ENCODE results near the gene STARD9. TPM values are rescaled to one million over a fixed set of nuclear protein-coding genes. Genes with fewer than 3 reads are reported as not detected.
"Not testable (repeated sequence)": the region's sequence is repeated elsewhere in the genome, so short reads cannot be mapped to it uniquely, and the experiment has no call there.

STARD9 gene
- total and polyA plus RNA-seq, 9 of the 15 experiments (the other 6 are each of a cell fraction or from before 2014, with no cell fraction given) = 0.45 to 6.0 (median 3.6) TPM

DNA sequence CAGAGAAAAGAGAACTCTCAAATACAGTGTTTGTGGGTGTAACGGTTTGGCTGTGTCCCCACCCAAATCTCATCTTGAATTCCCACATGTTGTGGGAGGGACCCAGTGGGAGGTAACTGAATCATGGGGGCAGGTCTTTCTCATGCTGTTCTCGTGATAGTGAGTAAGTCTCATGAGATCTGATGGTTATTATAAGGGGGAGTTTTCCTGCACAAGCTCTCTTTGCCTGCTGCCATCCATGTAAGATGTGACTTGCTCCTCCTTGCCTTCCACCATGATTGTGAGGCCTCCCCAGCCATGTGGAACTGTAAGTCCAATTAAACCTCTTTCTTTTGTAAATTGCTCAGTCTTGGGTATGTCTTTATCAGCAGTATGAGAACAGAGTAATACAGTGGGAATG, 186.4 kb downstream of the STARD9 start:
- 30% methylated on average over 2 of the region's 2 CpGs for WGBS (ENCODE audit: insufficient coverage, low coverage, missing lambda C conversion rate)
- H2AFZ ChIP-seq (ENCODE audit: low read depth, low read length); H3K79me2 ChIP-seq (ENCODE audit: control insufficient read depth, insufficient read depth, low read length); DNase-seq (ENCODE audit: extremely low read depth in 1 of 4, low spot score in 3 of 4); H3K4me1 ChIP-seq (replicated peaks in 1 of 2; ENCODE audit: control insufficient read depth in 2 of 2, insufficient read depth in 2 of 2, low read length in 2 of 2); H3K36me3 ChIP-seq (ENCODE audit: control insufficient read depth, insufficient read depth, low read length); BruUV-seq (replicated peaks); H3K4me3 ChIP-seq; POLR2A ChIA-PET; H4K20me1 ChIP-seq (replicated peaks; ENCODE audit: control insufficient read depth, insufficient read depth, low read length); CTCF ChIA-PET (ENCODE audit: low intra/inter-chr PET ratio); in situ Hi-C loops (cut with MboI); H3K9ac ChIP-seq (ENCODE audit: insufficient read depth in 1 of 2, low read depth in 2 of 2, low read length in 2 of 2); intact Hi-C loops (cut with micrococcal nuclease); H3K4me2 ChIP-seq (ENCODE audit: insufficient read depth, low read length); ATAC-seq; H3K9me3 ChIP-seq (replicated peaks; ENCODE audit: control insufficient read depth, insufficient read depth, low read depth, low read length); FAIRE-seq; H3K27ac ChIP-seq (ENCODE audit: extremely low read depth, low read depth, low read length); H3K27me3 ChIP-seq (ENCODE audit: control insufficient read depth in 2 of 2, insufficient read depth in 2 of 2, low read length in 2 of 2); H3K9me1 ChIP-seq (ENCODE audit: control insufficient read depth, insufficient read depth, low read length): not testable (repeated sequence)
- TF ChIP-seq, protein P1, sequence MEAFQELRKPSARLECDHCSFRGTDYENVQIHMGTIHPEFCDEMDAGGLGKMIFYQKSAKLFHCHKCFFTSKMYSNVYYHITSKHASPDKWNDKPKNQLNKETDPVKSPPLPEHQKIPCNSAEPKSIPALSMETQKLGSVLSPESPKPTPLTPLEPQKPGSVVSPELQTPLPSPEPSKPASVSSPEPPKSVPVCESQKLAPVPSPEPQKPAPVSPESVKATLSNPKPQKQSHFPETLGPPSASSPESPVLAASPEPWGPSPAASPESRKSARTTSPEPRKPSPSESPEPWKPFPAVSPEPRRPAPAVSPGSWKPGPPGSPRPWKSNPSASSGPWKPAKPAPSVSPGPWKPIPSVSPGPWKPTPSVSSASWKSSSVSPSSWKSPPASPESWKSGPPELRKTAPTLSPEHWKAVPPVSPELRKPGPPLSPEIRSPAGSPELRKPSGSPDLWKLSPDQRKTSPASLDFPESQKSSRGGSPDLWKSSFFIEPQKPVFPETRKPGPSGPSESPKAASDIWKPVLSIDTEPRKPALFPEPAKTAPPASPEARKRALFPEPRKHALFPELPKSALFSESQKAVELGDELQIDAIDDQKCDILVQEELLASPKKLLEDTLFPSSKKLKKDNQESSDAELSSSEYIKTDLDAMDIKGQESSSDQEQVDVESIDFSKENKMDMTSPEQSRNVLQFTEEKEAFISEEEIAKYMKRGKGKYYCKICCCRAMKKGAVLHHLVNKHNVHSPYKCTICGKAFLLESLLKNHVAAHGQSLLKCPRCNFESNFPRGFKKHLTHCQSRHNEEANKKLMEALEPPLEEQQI (IDR thresholded peaks at IDR 0.05) = peak; percentile 20; the same call in 1 of the 2 replicates
- TF ChIP-seq CC2D1A (IDR thresholded peaks at IDR 0.05) (peak; percentile 29; the same call in 1 of the 2 replicates), ZNF431 (CRISPR knock-in tag; IDR thresholded peaks at IDR 0.05) (peak; percentile 99)
